K562 (cell line): Measurements from ENCODE around the gene INHBC. TPM values are rescaled to one million over a fixed set of nuclear protein-coding genes. Genes with fewer than 3 reads are reported as not detected.

Experiments
- CCAR2 ChIP-seq: fragments of 200-400 bp; formaldehyde crosslinking; IDR thresholded peaks from 2 replicates; pipeline ENCODE4 v1.6.1; 2017; ENCODE audit warnings: mild to moderate bottlenecking, low read depth, low read length
- ELF4 ChIP-seq: fragments of 450-650 bp; formaldehyde crosslinking; IDR thresholded peaks from 2 replicates; pipeline ENCODE4 v1.4.0; 2022; ENCODE audit warnings: missing genetic modification characterization
- KLF16 ChIP-seq: IDR thresholded peaks from 2 replicates; pipeline ENCODE4 v1.6.1; 2016; ENCODE audit warnings: antibody characterized with exemption
- MYBL2 ChIP-seq, 2 experiments: fragments of 450-650 bp in 1 of 2; sonication (generic) in 1 of 2; formaldehyde crosslinking in 1 of 2; IDR thresholded peaks; 2 replicates each; pipeline versions ENCODE4 v1.6.1 to v1.8.1; 2017 to 2022; ENCODE audit warnings: borderline replicate concordance in 1 of 2, inconsistent platforms in 1 of 2, low read depth in 1 of 2, mild to moderate bottlenecking in 1 of 2, missing genetic modification reagents in 1 of 2, moderate library complexity in 1 of 2
- NCOA4 ChIP-seq: fragments of 450-650 bp; IDR thresholded peaks from 2 replicates; pipeline ENCODE4 v1.6.1; 2018; ENCODE audit warnings: mild to moderate bottlenecking; ENCODE audit not compliant: partially characterized antibody
- PML ChIP-seq: IDR thresholded peaks from 2 replicates; pipeline ENCODE4 v1.6.1; 2012; ENCODE audit warnings: low read length, inconsistent platforms
- POLR2A ChIP-seq: fragments of 450-650 bp; conservative IDR thresholded peaks from 2 replicates; pipeline ENCODE4 v1.6.1; 2016
- POLR2AphosphoS2 ChIP-seq: IDR thresholded peaks from 2 replicates; pipeline ENCODE4 v1.6.1; 2012; ENCODE audit warnings: low read length, improper control_type of control experiment
- TSHZ1 ChIP-seq: fragments of 250-450 bp; sonication (Bioruptor Pico); IDR thresholded peaks from 2 replicates; pipeline ENCODE4 v1.4.0; 2020; ENCODE audit warnings: mild to moderate bottlenecking, moderate library complexity
- ZNF24 ChIP-seq: fragments of 450-650 bp; IDR thresholded peaks from 2 replicates; pipeline ENCODE4 v1.6.1; 2016
- polyA plus RNA-seq, 8 experiments: library from polyadenylated mRNA; depleted of rRNA in 4 of 8; stranded (reverse) in 5 of 8; unstranded in 3 of 8; fragments of >200 nt; fragmentation: Nextera tagmentation in 2 of 8; fragmentation: Illumina TruSeq in 1 of 8; extraction: Ambion mirVana in 2 of 8; extraction: Trizol in 1 of 8; gene quantifications; 2 replicates each; pipeline versions ENCODE4 v1.2.1 to v1.2.3, GENCODE V29; 2011 to 2014; ENCODE audit warnings: inconsistent platforms in 1 of 8, missing spikeins in 1 of 8
- total RNA-seq, 7 experiments: library from RNA; depleted of rRNA in 6 of 7; stranded (reverse); fragments of >200 nt in 6 of 7; fragmentation: Illumina TruSeq in 2 of 7; extraction: Trizol in 2 of 7; gene quantifications; 2 replicates each; pipeline versions ENCODE4 v1.2.1 to v1.2.3, GENCODE V29; 2011 to 2021; ENCODE audit warnings: low replicate concordance in 1 of 7
- TF ChIP-seq, protein P1 (sequence below), 2 experiments: IDR thresholded peaks; 2 replicates each; pipeline ENCODE4 v1.6.1; 2012; ENCODE audit warnings: improper control_type of control experiment in 2 of 2, low read depth in 2 of 2, low read length in 2 of 2, borderline replicate concordance in 1 of 2

INHBC gene
- total and polyA plus RNA-seq, 9 of the 15 experiments (the other 6 are each of a cell fraction or from before 2014, with no cell fraction given), result 0.07 to 0.24 (median 0.15) TPM; not detected in 4

- TF ChIP-seq POLR2A, result no peak; the same call in 1 of the 2 replicates
- TF ChIP-seq ZNF24, result no peak
- TF ChIP-seq, protein P1, sequence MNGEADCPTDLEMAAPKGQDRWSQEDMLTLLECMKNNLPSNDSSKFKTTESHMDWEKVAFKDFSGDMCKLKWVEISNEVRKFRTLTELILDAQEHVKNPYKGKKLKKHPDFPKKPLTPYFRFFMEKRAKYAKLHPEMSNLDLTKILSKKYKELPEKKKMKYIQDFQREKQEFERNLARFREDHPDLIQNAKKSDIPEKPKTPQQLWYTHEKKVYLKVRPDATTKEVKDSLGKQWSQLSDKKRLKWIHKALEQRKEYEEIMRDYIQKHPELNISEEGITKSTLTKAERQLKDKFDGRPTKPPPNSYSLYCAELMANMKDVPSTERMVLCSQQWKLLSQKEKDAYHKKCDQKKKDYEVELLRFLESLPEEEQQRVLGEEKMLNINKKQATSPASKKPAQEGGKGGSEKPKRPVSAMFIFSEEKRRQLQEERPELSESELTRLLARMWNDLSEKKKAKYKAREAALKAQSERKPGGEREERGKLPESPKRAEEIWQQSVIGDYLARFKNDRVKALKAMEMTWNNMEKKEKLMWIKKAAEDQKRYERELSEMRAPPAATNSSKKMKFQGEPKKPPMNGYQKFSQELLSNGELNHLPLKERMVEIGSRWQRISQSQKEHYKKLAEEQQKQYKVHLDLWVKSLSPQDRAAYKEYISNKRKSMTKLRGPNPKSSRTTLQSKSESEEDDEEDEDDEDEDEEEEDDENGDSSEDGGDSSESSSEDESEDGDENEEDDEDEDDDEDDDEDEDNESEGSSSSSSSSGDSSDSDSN (IDR thresholded peaks at IDR 0.05; ENCODE audit: borderline replicate concordance in 1 of 2, low read depth in 2 of 2, low read length in 2 of 2), result 0 out of 4 replicates have a peak, but pooled peaks of 1 of the 2 experiments have one; percentile 52
- TF ChIP-seq PML, result 0 out of 2 replicates have a peak, but pooled peaks have one; percentile 3
- TF ChIP-seq CCAR2, result no peak
- TF ChIP-seq ELF4 (CRISPR knock-in tag), result no peak
- TF ChIP-seq POLR2AphosphoS2, result 0 out of 2 replicates have a peak, but pooled peaks have one; percentile 13
- no peak for TF ChIP-seq TSHZ1 (CRISPR knock-in tag)
- TF ChIP-seq MYBL2 (IDR thresholded peaks at IDR 0.05; ENCODE audit: low read depth), result peak; percentile 25; the same call in 1 of the 2 replicates
- TF ChIP-seq MYBL2 (CRISPR knock-in tag; IDR thresholded peaks at IDR 0.05; ENCODE audit: borderline replicate concordance), result no peak
- no peak for TF ChIP-seq NCOA4
- no peak for TF ChIP-seq KLF16
Observed at GRCh38 chr12:57455374-57456144, 21.0 kb downstream of the INHBC start (continued).
